CD14-positive monocyte (primary cell): ENCODE data around the gene NPIPB9. TPM values are rescaled to one million over a fixed set of nuclear protein-coding genes. Genes with fewer than 3 reads are reported as not detected.
"Not testable (repeated sequence)": the region's sequence is repeated elsewhere in the genome, so short reads cannot be mapped to it uniquely, and the experiment has no call there.

ENCODE experiments used
- DNase-seq, 3 donors: peaks; one replicate each; pipeline ENCODE4 v3.0.0-alpha.2; 2011 to 2022
- H2AFZ ChIP-seq: 2 replicates; pipeline ENCODE4 v1.6.0; 2012; ENCODE audit warnings: mild to moderate bottlenecking, low read depth, low read length, inconsistent platforms; ENCODE audit not compliant: insufficient read depth, poor library complexity, severe bottlenecking
- H3K27ac ChIP-seq, 2 donors: 1 replicate in 1 of 2; 2 replicates in 1 of 2; pipeline ENCODE4 v1.5.1; 2012 to 2013; ENCODE audit warnings: low read length in 2 of 2, control low read depth in 1 of 2, inconsistent platforms in 1 of 2, low read depth in 1 of 2, mild to moderate bottlenecking in 1 of 2
- H3K27me3 ChIP-seq, 2 donors: one replicate each; pipeline versions ENCODE4 v1.6.0 to v1.6.1; 2011 to 2013; ENCODE audit warnings: low read length in 2 of 2; ENCODE audit not compliant: control insufficient read depth in 2 of 2, insufficient read depth in 2 of 2
- H3K36me3 ChIP-seq, 2 donors: replicated peaks in 1 of 2; 1 replicate in 1 of 2; 2 replicates in 1 of 2; pipeline versions ENCODE4 v1.5.1 to v1.6.1; 2012 to 2013; ENCODE audit warnings: low read length in 2 of 2, control low read depth in 1 of 2, inconsistent platforms in 1 of 2, mild to moderate bottlenecking in 1 of 2; ENCODE audit not compliant: insufficient read depth in 2 of 2, control insufficient read depth in 1 of 2
- H3K4me1 ChIP-seq, 2 donors: 1 replicate in 1 of 2; 2 replicates in 1 of 2; pipeline versions ENCODE4 v1.5.1 to v1.6.1; 2012 to 2013; ENCODE audit warnings: low read length in 2 of 2, control low read depth in 1 of 2, inconsistent platforms in 1 of 2, mild to moderate bottlenecking in 1 of 2, moderate library complexity in 1 of 2; ENCODE audit not compliant: insufficient read depth in 2 of 2, control insufficient read depth in 1 of 2
- H3K4me2 ChIP-seq: replicated peaks from 2 replicates; pipeline ENCODE3; 2012; ENCODE audit warnings: low read length, moderate library complexity, mild to moderate bottlenecking; ENCODE audit not compliant: poor library complexity, severe bottlenecking; ENCODE audit errors: extremely low read depth
- H3K4me3 ChIP-seq, 3 experiments: fragments of 200-600 bp in 1 of 3; sonication (generic) in 1 of 3; replicated peaks in 1 of 3; 1 replicate in 2 of 3; 2 replicates in 1 of 3; pipeline ENCODE4 v1.5.1; 2011 to 2013; ENCODE audit warnings: low read length in 3 of 3, mild to moderate bottlenecking in 3 of 3, control low read depth in 2 of 3, low read depth in 2 of 3, inconsistent platforms in 1 of 3, moderate library complexity in 1 of 3
- H3K79me2 ChIP-seq: 2 replicates; pipeline ENCODE4 v1.6.0; 2012; ENCODE audit warnings: mild to moderate bottlenecking, control low read depth, inconsistent platforms, low read length, moderate library complexity; ENCODE audit not compliant: insufficient read depth
- H3K9ac ChIP-seq: 2 replicates; pipeline ENCODE4 v1.6.0; 2017; ENCODE audit warnings: low read length, mild to moderate bottlenecking; ENCODE audit not compliant: insufficient read depth, poor library complexity, severe bottlenecking
- H3K9me3 ChIP-seq, 2 donors: replicated peaks in 1 of 2; 1 replicate in 1 of 2; 2 replicates in 1 of 2; pipeline versions ENCODE4 v1.5.1 to v1.6.1; 2012 to 2013; ENCODE audit warnings: low read length in 2 of 2, control low read depth in 1 of 2; ENCODE audit not compliant: control insufficient read depth in 1 of 2, insufficient read depth in 1 of 2
- H4K20me1 ChIP-seq: 2 replicates; pipeline ENCODE4 v1.6.0; 2012; ENCODE audit warnings: mild to moderate bottlenecking, low read length, control low read depth, moderate library complexity; ENCODE audit not compliant: insufficient read depth
- H3K27ac Mint-ChIP-seq, 7 donors: one replicate each; pipeline ENCODE4 v1.8.0; 2020; ENCODE audit warnings: mild to moderate bottlenecking in 7 of 7, mixed read lengths in 7 of 7, moderate library complexity in 6 of 7, inconsistent platforms in 2 of 7
- H3K27me3 Mint-ChIP-seq, 3 donors: one replicate each; pipeline ENCODE4 v1.8.0; 2021 to 2022; ENCODE audit warnings: low read depth in 3 of 3, mild to moderate bottlenecking in 3 of 3, mixed read lengths in 3 of 3, moderate library complexity in 3 of 3, inconsistent platforms in 1 of 3
- H3K36me3 Mint-ChIP-seq, 2 donors: one replicate each; pipeline ENCODE4 v1.8.0; 2020; ENCODE audit warnings: mixed read lengths in 2 of 2, inconsistent platforms in 1 of 2, mild to moderate bottlenecking in 1 of 2
- H3K4me1 Mint-ChIP-seq: one replicate; pipeline ENCODE4 v1.8.0; 2020; ENCODE audit warnings: mild to moderate bottlenecking, mixed read lengths
- H3K4me3 Mint-ChIP-seq, 2 donors: one replicate each; pipeline ENCODE4 v1.8.0; 2020; ENCODE audit warnings: mild to moderate bottlenecking in 2 of 2, mixed read lengths in 2 of 2, moderate library complexity in 1 of 2
- H3K9me3 Mint-ChIP-seq, 7 donors: one replicate each; pipeline ENCODE4 v1.8.0; 2020 to 2022; ENCODE audit warnings: mixed read lengths in 7 of 7, mild to moderate bottlenecking in 6 of 7, moderate library complexity in 6 of 7, inconsistent platforms in 2 of 7
- WGBS: methylation state at CpG from one replicate; pipeline ENCODE4 v1.1.5; 2013; ENCODE audit warnings: missing lambda C conversion rate; ENCODE audit not compliant: insufficient coverage; 5-methylcytosine and 5-hydroxymethylcytosine counted together
- intact Hi-C, 2 donors: fragments of 100-400 bp; cut with micrococcal nuclease; formaldehyde crosslinking; loops; one replicate each; pipeline versions ENCODE4 v1.15.0 to v1.15.1; 2023
- polyA plus RNA-seq, 3 donors: library from polyadenylated mRNA; depleted of rRNA in 1 of 3; unstranded in 2 of 3; stranded (reverse) in 1 of 3; fragments of 300-500 nt in 2 of 3; fragments of >200 nt in 1 of 3; fragmentation: Illumina TruSeq in 2 of 3; gene quantifications; 1 replicate in 2 of 3; 2 replicates in 1 of 3; pipeline ENCODE4 v1.2.3, GENCODE V29; 2012 to 2021
- TF ChIP-seq, protein P1 (sequence below): fragments of 200-600 bp; IDR thresholded peaks from one replicate; pipeline ENCODE4 v1.8.0; 2022; ENCODE audit warnings: antibody characterized with exemption, mild to moderate bottlenecking

NPIPB9 gene
- polyA plus RNA-seq, 3 donors, result 1.4 TPM; not detected in 2

DNA sequence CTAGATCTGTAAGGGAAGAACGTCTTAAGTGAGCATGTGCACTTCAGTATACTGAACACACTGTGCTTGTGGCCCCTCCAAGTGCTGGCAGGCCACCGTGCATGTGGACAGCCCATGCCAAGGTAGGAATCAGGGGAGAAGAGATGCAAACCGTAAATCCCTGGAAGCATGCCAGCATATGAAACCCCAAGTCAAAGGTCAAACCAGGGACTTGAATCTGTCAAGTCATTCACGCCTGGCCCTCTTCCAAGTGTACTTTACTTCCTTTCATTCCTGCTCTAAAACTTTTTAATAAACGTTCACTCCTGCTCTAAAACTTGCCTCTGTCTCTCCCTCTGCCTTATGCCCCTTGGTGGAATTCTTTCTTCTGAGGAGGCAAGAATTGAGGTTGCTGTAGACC, 68.4 kb downstream of the NPIPB9 start:
- H3K4me1 ChIP-seq, result peaks cover 30 to 34% of the 10 kb centered on the region in 2 donors
- H2AFZ ChIP-seq, result no peak overlapping the region
- peaks cover 0 to under 1% of the 10 kb centered on the region in 2 donors for H3K36me3 ChIP-seq
- peaks cover 0 to 3% of the 10 kb centered on the region in 2 donors for H3K9me3 ChIP-seq
- peak; percentile 66 to 74 (median 72) for DNase-seq
- peak overlapping the region; percentile 41 for H3K4me2 ChIP-seq
- Mint-ChIP-seq H3K27ac (peak overlapping the region; percentile 89 to 96 (median 94)), H3K4me3 (peak overlapping the region in 1 of 2 donors; percentile 74), H3K9me3 (peaks cover 0 to 5% (median 0%) of the 10 kb centered on the region in 7 donors), H3K36me3 (peaks cover 4 to 10% of the 10 kb centered on the region in 2 donors), H3K27me3 (peaks cover 0 to 1% (median 0%) of the 10 kb centered on the region in 3 donors), H3K4me1 (peaks cover 24% of the 10 kb centered on the region)
- peak overlapping the region in 1 of 3 experiments; percentile 59 for H3K4me3 ChIP-seq
- peaks cover 11% of the 10 kb centered on the region for H4K20me1 ChIP-seq
- H3K27ac ChIP-seq, result peak overlapping the region in 1 of 2 donors; percentile 85
- H3K9ac ChIP-seq, result peak overlapping the region; percentile 49
- no peaks in the 10 kb centered on the region for H3K27me3 ChIP-seq
- TF ChIP-seq, protein P1, sequence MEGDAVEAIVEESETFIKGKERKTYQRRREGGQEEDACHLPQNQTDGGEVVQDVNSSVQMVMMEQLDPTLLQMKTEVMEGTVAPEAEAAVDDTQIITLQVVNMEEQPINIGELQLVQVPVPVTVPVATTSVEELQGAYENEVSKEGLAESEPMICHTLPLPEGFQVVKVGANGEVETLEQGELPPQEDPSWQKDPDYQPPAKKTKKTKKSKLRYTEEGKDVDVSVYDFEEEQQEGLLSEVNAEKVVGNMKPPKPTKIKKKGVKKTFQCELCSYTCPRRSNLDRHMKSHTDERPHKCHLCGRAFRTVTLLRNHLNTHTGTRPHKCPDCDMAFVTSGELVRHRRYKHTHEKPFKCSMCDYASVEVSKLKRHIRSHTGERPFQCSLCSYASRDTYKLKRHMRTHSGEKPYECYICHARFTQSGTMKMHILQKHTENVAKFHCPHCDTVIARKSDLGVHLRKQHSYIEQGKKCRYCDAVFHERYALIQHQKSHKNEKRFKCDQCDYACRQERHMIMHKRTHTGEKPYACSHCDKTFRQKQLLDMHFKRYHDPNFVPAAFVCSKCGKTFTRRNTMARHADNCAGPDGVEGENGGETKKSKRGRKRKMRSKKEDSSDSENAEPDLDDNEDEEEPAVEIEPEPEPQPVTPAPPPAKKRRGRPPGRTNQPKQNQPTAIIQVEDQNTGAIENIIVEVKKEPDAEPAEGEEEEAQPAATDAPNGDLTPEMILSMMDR, result no peak
- peaks cover 31% of the 10 kb centered on the region for H3K79me2 ChIP-seq
- intact Hi-C loops, result loop anchor here in 1 of 2 donors (5.0 kb wide), 1 partner anchor 42 kb away; the partner anchor contains the start of gene SH2B1
- 100% methylated on average over 2 of the region's 5 CpGs for WGBS

- Mint-ChIP-seq H3K4me3 (peak overlapping the region; percentile 27 to 74), H3K27ac (peak overlapping the region; percentile 89 to 96 (median 94)), H3K36me3 (peaks cover 8 to 15% of the 10 kb centered on the region in 2 donors), H3K4me1 (peaks cover 24% of the 10 kb centered on the region)
- not testable (repeated sequence) for H3K9me3 Mint-ChIP-seq, H3K27me3 Mint-ChIP-seq, H2AFZ ChIP-seq, DNase-seq, H3K36me3 ChIP-seq, H3K9me3 ChIP-seq, H3K27me3 ChIP-seq
- peaks cover 36% of the 10 kb centered on the region for H3K79me2 ChIP-seq
- H3K4me2 ChIP-seq, result peak overlapping the region; percentile 41
- peak overlapping the region in 1 of 3 experiments; percentile 59 for H3K4me3 ChIP-seq
- H3K27ac ChIP-seq, result peak overlapping the region in 1 of 2 donors; percentile 85
- intact Hi-C loops, result loop anchor here in 1 of 2 donors (5.0 kb wide), 1 partner anchor 42 kb away; the partner anchor contains the start of gene SH2B1
- no CpG with 5 or more reads among the region's 13 CpGs for WGBS
- H3K9ac ChIP-seq, result peak overlapping the region; percentile 49
- H4K20me1 ChIP-seq, result peaks cover 16% of the 10 kb centered on the region
- H3K4me1 ChIP-seq, result peaks cover 30 to 37% of the 10 kb centered on the region in 2 donors
Measured at GRCh38 chr16:28820546-28820945, 69.0 kb downstream of the NPIPB9 start.
